ENCODE measurements around the gene PLXNA2.

PLXNA2 gene

DNA sequence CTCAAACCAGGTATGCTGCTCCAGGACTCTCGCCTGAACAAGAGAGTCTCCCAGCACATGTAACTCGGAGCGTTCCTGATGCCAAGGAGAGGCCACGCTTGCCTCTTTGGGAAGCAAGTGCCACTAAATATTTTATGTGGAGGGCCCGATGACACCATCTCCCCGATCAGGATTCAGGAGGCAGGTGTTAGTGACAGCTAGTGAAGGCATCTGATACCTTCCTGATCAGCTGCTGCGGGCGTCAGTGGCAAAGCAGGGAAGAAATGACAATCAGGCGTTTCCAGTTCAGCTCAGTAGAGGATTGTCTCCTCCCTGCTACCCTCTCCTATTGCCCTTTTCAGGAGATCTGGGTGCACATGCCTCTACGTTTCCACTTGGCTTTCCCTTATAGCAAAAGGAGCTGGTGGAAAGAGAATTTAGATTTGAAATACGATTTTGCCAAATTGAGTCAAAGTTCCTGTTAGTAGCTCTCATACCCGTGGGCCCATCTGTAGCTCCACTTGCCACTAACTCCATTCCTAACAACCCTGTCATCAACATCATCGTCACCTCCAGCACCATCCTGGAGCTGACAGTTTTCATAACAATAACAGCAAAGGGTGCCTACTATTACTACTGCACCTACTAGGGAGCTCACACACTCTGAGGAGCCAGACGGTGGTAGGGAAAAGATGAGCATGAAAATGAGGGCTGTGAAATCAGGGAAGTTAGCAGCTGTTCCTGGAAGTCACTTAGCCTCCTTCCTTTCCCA lies 21.6 kb downstream of the PLXNA2 start:
- no peak for DNase-seq (ENCODE audit: low read depth in 2 of 2)

GRCh38 chr1:208221291-208221622 lies 22.9 kb downstream of the PLXNA2 start:
- DNase-seq (ENCODE audit: low read depth in 2 of 2) = no peak

DNA sequence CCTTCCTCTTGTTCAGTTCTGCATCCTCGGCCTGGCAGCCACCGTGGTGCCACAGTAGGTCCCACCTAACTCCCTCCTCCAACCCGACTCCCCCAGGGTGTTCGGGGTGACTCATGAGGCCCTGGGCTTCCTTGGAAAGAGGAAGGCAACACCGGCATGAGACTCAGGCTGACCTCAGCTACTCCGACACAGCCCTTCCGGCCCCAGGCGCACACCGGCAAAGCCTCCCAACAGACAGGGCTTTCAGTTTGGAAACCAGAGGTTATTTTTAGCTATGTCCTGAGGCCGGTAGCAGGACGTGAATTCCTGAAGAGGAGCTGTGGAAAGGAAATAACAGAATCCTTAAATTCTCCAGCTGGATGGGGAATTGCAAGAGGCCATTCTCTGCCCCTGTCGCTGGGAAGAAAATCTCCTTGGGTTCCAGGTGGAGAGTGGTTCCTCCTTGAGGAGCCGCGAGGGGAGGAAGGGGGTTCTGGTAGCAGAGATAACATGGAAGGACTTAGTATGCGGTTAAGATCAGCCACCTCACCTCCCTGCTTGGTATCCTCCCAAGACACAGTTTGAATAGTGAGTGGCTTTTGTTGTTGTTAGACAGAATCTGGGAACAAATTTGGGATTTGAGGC lies 24.4 kb downstream of the PLXNA2 start:
- DNase-seq (ENCODE audit: low read depth in 2 of 2) = no peak

DNA sequence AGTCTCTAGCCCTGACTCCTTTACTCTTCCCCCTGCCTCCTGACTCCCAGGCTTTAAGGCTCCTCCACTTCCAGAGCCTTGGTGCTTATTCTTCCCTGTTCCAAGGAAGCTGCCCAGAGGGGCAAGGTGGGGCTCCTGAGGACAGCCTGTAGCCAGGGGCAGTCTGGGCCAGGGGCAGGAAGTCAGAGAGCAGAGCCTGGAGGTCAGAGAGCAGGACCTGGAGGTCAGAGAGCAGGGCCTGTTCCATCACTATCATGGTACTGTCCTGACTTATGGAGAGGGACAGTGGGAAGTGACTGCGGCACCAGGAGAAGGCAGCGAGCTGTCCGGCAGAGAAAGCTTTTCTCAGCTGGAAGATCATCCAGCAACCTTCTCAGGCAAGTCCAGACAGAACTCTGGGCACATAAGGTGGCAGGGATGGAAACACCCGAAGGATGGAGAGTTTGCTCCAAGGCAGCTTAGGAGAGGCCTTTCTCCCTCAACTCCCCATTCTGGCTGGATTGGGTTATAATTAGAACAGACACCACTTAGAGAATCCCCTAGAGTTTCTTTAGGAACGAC lies 25.0 kb downstream of the PLXNA2 start:
- DNase-seq (ENCODE audit: low read depth in 2 of 2) = no peak

DNA sequence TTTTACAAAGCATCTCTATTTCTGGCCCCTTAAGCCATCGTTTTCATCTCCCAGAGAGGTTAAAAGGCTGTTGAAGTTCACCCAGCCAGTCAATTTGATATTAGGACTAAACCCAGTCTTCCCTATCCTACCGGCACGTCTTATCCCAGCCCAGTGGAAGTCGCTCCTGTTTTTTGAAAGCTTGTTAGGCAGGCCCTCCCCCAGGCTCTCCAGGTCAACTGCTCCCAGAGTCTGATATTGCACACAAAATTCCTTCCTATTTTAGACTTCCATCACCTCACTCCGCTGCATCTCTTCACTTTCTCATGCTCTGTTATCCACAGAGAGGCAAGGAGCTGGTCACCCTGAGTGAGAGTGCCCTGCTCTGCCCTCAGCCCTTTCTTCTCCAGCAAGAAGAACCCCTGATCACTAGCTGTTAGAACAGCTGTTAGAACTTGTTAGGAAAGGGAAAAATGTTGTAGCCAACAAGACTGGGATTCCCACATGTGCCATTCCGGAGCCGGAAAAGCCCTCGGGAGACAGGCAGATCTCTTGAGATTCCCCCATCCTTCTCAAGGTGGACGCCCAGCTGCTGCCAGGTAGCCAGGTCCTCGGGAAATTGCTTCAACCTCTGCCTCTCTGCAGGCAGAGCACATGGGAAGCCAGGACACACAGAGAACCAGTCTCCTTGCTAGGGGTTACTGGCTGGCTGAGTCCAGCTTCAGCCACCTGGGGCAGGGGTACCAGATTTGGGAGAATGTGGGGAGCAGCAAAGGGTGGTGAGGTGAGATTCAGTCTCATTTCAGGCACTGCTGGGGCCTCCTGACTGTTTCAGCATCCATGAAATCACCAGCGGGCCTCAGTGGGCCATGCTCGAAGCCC lies 25.7 kb downstream of the PLXNA2 start:
- DNase-seq (ENCODE audit: low read depth in 2 of 2) = no peak

DNA sequence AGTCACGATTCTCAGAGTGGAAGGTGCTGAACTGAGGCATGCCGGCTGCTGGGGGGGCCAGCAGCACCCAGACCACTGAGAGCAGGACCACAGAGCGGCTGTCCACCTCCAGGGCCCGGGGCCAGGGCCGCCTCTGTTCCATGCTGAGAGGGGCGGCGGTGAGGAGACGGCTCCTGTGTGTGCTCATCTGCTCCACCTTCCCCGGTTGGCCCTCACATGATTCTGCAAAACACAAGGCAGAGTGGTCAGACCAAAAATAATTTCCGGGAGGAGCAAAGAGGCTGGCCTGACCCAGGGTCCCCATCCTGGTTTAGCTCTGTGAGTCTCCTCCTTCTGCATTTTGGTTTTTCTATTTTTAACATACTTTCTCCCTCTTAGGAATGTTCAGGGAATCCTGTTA lies 26.4 kb downstream of the PLXNA2 start:
- DNase-seq (ENCODE audit: low read depth in 2 of 2) = no peak

- no peak for DNase-seq (ENCODE audit: low read depth in 2 of 2)
Observed at GRCh38 chr1:208216806-208217205, 27.4 kb downstream of the PLXNA2 start.

DNA sequence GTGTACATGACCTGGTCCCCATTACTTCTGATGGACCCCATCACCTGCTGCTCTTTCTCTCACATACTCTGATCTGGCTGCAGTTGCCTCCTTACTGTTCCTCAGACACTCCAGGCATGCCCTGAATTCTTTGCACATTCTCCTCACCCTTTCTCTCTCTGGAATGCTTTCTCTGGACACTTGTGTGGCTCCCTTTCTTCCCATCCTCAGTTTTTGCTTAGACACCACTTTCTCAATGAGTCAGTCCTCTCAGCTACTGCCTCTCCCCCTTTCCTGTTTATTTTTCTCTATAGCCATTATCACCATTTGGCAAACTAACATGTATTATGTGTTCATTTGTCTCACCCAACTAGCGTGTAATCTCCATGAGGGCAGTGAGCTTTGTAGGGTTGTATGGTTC lies 28.1 kb downstream of the PLXNA2 start:
- no peak for DNase-seq (ENCODE audit: low read depth in 2 of 2)

DNA sequence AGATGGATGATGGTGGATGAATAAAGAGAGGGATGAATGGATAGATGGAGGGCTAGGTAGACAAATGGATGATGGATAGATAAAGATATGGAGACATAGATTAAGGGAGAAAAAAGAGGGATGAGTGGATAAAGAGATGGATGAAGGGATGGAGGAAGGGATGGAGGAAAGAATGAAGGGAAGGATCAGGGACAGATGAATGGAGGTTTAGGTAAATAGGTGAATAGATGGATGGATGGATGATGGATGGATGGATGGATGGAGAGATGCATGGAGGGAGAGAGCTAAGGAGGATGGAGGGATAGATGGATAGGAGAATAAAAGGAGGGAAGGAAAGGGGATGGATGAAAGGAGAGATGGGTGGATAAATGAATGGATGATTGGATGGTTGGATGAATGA lies 28.8 kb downstream of the PLXNA2 start:
- no peak for DNase-seq (ENCODE audit: low read depth in 2 of 2)

DNA sequence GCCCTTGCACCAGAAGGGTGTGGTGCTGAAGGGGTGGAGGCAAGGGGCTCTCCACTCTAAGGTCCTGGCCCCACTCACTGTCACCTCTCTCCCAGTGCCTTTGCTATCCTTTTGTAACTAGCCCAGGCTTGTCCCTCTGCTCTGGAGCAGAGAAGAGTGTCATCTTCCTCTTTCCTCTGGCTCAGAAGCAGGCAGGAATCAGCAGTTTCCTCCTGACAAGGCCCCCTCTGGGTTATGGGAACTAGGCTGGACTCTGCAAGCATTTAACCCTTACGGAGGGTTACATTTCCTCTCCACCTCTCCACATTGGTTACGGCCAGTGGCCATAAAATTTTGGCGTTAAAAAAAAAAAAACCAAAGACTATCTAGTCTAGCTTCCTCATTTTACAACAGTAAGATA lies 30.4 kb downstream of the PLXNA2 start:
- DNase-seq (ENCODE audit: low read depth in 2 of 2) = no peak

GRCh38 chr1:208212893-208213292 lies 31.3 kb downstream of the PLXNA2 start:
- no peak for DNase-seq (ENCODE audit: low read depth in 2 of 2)

- DNase-seq (ENCODE audit: low read depth in 2 of 2) = no peak
Observed at GRCh38 chr1:208211921-208212843, 32.0 kb downstream of the PLXNA2 start.

GRCh38 chr1:208209896-208210589 lies 34.1 kb downstream of the PLXNA2 start:
- no peak for DNase-seq (ENCODE audit: low read depth in 2 of 2)

DNA sequence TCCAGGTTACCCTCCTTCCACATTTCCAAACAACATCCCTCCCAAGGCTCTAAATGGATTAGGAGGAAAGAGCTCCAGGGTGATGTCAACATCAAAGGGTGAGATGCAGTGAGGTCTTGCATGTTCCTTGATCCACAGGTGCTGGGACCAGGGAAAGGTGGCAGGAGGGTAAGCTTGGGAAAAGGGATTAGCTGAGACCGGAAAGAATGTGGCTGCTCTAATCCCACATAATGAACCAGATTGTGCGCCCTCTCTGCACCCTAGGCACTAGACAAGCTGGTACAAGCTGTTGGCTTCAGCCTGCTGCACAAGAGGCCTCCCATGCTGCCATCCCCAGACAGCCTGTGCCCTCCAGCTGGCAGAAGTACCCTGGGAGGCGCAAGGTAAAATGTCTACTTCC lies 34.9 kb downstream of the PLXNA2 start:
- DNase-seq (ENCODE audit: low read depth in 2 of 2) = no peak

DNA sequence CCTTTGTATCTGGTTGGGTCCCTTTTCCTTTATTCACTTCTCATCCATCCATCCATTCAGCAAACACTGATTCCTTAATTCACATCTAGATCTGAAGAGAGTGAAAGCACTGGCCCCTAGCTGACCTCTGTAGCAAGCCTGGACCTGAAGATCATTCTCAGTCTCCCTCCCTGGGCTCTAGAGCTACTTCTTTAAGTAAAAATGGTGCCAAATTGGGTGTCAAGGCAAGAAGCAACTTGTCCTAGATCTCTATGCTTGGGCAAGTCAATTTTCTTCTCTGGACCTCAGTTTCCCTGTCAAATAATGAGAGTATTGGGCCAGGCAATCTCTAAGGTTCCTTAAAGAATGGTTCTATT lies 36.1 kb downstream of the PLXNA2 start:
- no peak for DNase-seq (ENCODE audit: low read depth in 2 of 2)

DNA sequence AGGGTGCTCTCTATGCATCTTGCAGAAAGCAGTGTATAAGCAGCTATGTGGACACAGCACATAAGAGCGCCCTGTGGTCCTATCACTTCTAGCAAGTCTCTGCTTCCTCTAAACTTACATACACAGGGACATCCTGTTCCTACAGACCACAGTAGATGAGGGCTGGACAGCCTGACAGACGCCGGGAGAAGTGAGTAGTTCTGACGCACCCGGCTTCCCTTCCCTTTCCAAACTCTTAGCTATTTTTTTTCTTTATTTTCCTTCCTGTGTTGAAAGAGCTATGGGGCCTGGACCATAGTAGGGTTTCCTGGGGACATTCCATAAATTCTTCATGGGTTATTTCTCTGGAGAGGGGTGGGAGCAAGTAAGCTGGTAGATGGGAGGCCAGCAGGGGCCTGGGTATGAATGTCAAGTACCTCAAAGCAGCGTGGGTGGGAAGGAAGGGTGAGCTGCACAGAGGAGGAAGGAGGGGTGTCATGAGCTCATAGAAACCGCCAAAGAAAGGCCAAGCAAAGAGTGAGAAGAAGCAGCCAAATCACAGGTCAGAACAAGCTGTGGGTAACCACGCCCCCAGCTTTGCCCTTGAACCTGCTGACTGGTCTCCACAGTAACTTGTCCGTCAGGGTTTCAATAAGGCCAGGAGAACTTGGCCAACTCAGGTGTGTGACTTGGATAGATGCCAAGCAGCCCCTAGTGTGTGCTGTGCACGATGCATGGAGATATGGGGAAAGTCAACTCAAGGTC lies 36.6 kb downstream of the PLXNA2 start:
- DNase-seq (ENCODE audit: low read depth in 2 of 2) = peak; percentile 72 to 77

DNA sequence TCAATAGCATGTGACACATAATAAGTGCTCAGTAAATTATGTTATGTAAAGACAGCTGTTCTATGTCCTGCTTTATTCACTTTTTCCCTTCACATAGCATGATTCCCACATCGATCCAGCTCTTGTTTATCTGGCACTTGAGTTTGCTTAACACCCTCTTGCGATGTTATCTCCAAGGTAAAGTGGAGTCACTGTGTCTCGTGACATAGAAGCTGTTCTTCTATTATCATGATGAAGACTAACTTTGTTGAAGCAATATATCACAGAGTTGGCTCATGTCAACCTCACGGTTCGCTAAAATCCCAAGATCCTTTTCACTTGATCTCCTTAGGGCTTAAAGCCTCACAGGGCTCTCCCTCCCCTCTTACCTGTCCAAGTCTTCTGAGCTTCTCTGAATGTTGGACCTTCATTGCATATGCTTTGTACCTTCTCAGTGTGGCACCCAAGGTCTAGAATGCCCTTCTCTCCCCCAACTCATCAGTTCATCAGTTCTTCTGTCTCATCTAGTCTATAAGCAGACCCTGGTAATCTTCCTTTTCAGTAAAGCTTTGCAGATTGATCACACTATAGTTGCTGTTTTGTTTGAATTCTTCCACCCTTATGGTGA lies 38.0 kb downstream of the PLXNA2 start:
- DNase-seq (ENCODE audit: low read depth in 2 of 2) = no peak

GRCh38 chr1:208205216-208206013 lies 38.8 kb downstream of the PLXNA2 start:
- DNase-seq (ENCODE audit: low read depth in 2 of 2) = no peak

- DNase-seq (ENCODE audit: low read depth in 2 of 2) = no peak
Observed at GRCh38 chr1:208204779-208205178, 39.4 kb downstream of the PLXNA2 start.
